Thyroid gland (tissue), 4 donors: ENCODE results near the gene RNF111. TPM values are rescaled to one million over a fixed set of nuclear protein-coding genes. Genes with fewer than 3 reads are reported as not detected.

Experiments used
- DNase-seq, 2 donors: peaks; one replicate each; pipeline ENCODE4 v3.0.0-alpha.2; 2019
- H3K27ac ChIP-seq, 3 donors: fragments of 200-600 bp; sonication (generic); 1 replicate in 2 of 3; 2 replicates in 1 of 3; pipeline ENCODE4 v1.5.1; 2016 to 2019; ENCODE audit warnings: mild to moderate bottlenecking in 1 of 3, moderate library complexity in 1 of 3
- H3K27me3 ChIP-seq: fragments of 200-600 bp; sonication (generic); one replicate; pipeline ENCODE4 v1.5.1; 2019
- H3K36me3 ChIP-seq, 2 donors: fragments of 200-600 bp; sonication (generic); one replicate each; pipeline ENCODE4 v1.5.1; 2016 to 2019
- H3K4me1 ChIP-seq, 2 donors: fragments of 200-600 bp; sonication (generic); one replicate each; pipeline ENCODE4 v1.5.1; 2017 to 2019
- H3K4me3 ChIP-seq, 3 donors: fragments of 200-600 bp; sonication (generic); replicated peaks in 1 of 3; 1 replicate in 2 of 3; 2 replicates in 1 of 3; pipeline ENCODE4 v1.5.1; 2016; ENCODE audit warnings: mild to moderate bottlenecking in 1 of 3
- H3K9me3 ChIP-seq: fragments of 200-600 bp; sonication (generic); one replicate; pipeline ENCODE4 v1.5.1; 2017
- CTCF ChIP-seq, 6 experiments: fragments of 200-600 bp in 3 of 6; fragments of 450-650 bp in 3 of 6; sonication (generic) in 3 of 6; IDR thresholded peaks; one replicate each; pipeline ENCODE4 v1.5.1; 2016 to 2019; ENCODE audit warnings: antibody characterized with exemption in 6 of 6, mild to moderate bottlenecking in 2 of 6, inconsistent platforms in 1 of 6, moderate library complexity in 1 of 6
- POLR2A ChIP-seq, 2 donors: fragments of 450-650 bp; IDR thresholded peaks; one replicate each; pipeline ENCODE4 v1.6.1; 2017; ENCODE audit warnings: antibody characterized with exemption in 2 of 2, mild to moderate bottlenecking in 2 of 2, moderate library complexity in 1 of 2
- WGBS, 2 donors: methylation state at CpG; one replicate each; pipeline ENCODE4 v1.1.5; 2017; 5-methylcytosine and 5-hydroxymethylcytosine counted together
- intact Hi-C: fragments of 100-400 bp; cut with DNase I; formaldehyde crosslinking; loops from one replicate; pipeline ENCODE4 v1.15.1; 2023
- total RNA-seq, 4 donors: library from RNA; depleted of rRNA; stranded (reverse); fragments of >200 nt; gene quantifications; one replicate each; pipeline ENCODE4 v1.2.3, GENCODE V29; 2016

RNF111 gene
- 10 to 100 TPM; 19.1 to 33.2 (median 27.4) TPM for total RNA-seq

- Histone ChIP-seq H3K27me3 (no peaks in the 10 kb centered on the region), H3K9me3 (no peaks in the 10 kb centered on the region), H3K4me3 (peak within 1 kb of the TSS; percentile 88 to 95 (median 91)), H3K27ac (peak within 1 kb of the TSS; percentile 69 to 90 (median 86)), H3K4me1 (peaks cover 0 to 12% of the 10 kb centered on the region in 2 donors), H3K36me3 (peaks cover 0 to 3% of the 10 kb centered on the region in 2 donors)
- intact Hi-C loops: loop anchor here (10.0 kb wide), 1 partner anchor 117 kb away; the partner anchor contains the start of gene CCNB2
- TF ChIP-seq CTCF (IDR thresholded peaks at IDR 0.05) (no peak), POLR2A (IDR thresholded peaks at IDR 0.05) (peak; percentile 38 to 79)
- peak; percentile 89 to 90 for DNase-seq
- 0% methylated on average over 44 to 46 of the region's 47 CpGs for WGBS, 2 donors
Measured at GRCh38 chr15:58987491-58988005, at the start of gene RNF111. Gene RNF111, plus strand, starts transcription at chr15:58987663. Its CDS starts 43,160 bp downstream, at chr15:59030823.

- 87 to 88% methylated on average over 3 of the region's 3 CpGs for WGBS, 2 donors
- Histone ChIP-seq H3K27me3 (no peaks in the 10 kb centered on the region), H3K4me1 (no peaks in the 10 kb centered on the region), H3K4me3 (no peak overlapping the region), H3K9me3 (no peaks in the 10 kb centered on the region), H3K27ac (no peak overlapping the region), H3K36me3 (no peaks in the 10 kb centered on the region)
- intact Hi-C loops: no loop called here
- no peak for TF ChIP-seq POLR2A (IDR thresholded peaks at IDR 0.05)
- TF ChIP-seq CTCF (IDR thresholded peaks at IDR 0.05): no peak
- DNase-seq: no peak
Measured at GRCh38 chr15:58947179-58947578, 40.3 kb upstream of the RNF111 start.

GRCh38 chr15:58951388-58952007 lies 36.0 kb upstream of the RNF111 start:
- no peaks in the 10 kb centered on the region for H3K27me3 ChIP-seq
- TF ChIP-seq CTCF (IDR thresholded peaks at IDR 0.05) (no peak), POLR2A (IDR thresholded peaks at IDR 0.05) (no peak)
- H3K4me1 ChIP-seq: no peaks in the 10 kb centered on the region
- no peaks in the 10 kb centered on the region for H3K9me3 ChIP-seq
- 61 to 76% methylated on average over 5 of the region's 5 CpGs for WGBS, 2 donors
- H3K4me3 ChIP-seq: no peak overlapping the region
- no peak for DNase-seq
- H3K36me3 ChIP-seq: no peaks in the 10 kb centered on the region
- intact Hi-C loops: no loop called here
- no peak overlapping the region for H3K27ac ChIP-seq

GRCh38 chr15:58952751-58953150 lies 34.7 kb upstream of the RNF111 start:
- intact Hi-C loops: no loop called here
- no peak for TF ChIP-seq CTCF (IDR thresholded peaks at IDR 0.05)
- Histone ChIP-seq H3K9me3 (no peaks in the 10 kb centered on the region), H3K27ac (no peak overlapping the region), H3K4me1 (no peaks in the 10 kb centered on the region), H3K27me3 (no peaks in the 10 kb centered on the region), H3K4me3 (no peak overlapping the region), H3K36me3 (no peaks in the 10 kb centered on the region)
- no peak for DNase-seq

- intact Hi-C loops: no loop called here
- Histone ChIP-seq H3K27me3 (no peaks in the 10 kb centered on the region), H3K9me3 (no peaks in the 10 kb centered on the region), H3K4me1 (no peaks in the 10 kb centered on the region), H3K4me3 (no peak overlapping the region), H3K36me3 (no peaks in the 10 kb centered on the region), H3K27ac (no peak overlapping the region)
- peak; percentile 26 to 31 for DNase-seq
- 33 to 41% methylated on average over 8 of the region's 8 CpGs for WGBS, 2 donors
- TF ChIP-seq CTCF (IDR thresholded peaks at IDR 0.05) (peak; percentile 31 to 74 (median 54)), POLR2A (IDR thresholded peaks at IDR 0.05) (no peak)
Measured at GRCh38 chr15:58957101-58957973, 30.1 kb upstream of the RNF111 start.
